ENCODE data around the gene FAM219B.

FAM219B gene

DNA sequence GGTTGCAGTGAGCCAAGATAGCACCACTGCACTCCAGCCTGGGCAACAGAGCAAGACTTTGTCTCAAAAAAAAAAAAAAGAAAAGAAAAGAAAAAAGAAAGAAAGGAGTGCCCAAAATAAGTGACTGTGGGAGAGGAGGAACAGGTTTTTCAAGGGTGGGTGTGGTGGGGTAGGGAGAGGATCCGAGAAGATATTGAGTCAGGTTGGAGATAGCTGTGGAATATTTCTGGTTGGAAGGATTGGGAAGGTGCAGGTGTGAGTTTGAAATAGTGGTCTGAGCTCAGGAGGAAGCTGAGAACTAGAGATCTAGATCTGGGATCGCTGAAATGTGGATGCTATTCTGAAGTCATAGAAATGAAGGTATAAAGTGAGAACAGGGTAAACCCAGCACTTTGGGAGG is 41.3 kb downstream of the FAM219B start:
- TF ChIP-seq CTCF (IDR thresholded peaks at IDR 0.05; ENCODE audit: insufficient read depth, low read length, poor library complexity, severe bottlenecking), result no peak
- H3K4me3 ChIP-seq (replicated peaks; ENCODE audit: low read depth, low read length), result no peak overlapping the region
- H3K27me3 ChIP-seq (replicated peaks; ENCODE audit: control insufficient read depth, insufficient read depth, low read length), result no peaks in the 10 kb centered on the region
- H3K36me3 ChIP-seq (ENCODE audit: control insufficient read depth, insufficient read depth, low read length), result peaks cover 9% of the 10 kb centered on the region
- DNase-seq (ENCODE audit: extremely low read depth, insufficient read length), result no peak

GRCh38 chr15:74864296-74864695 is 42.4 kb downstream of the FAM219B start:
- TF ChIP-seq CTCF (IDR thresholded peaks at IDR 0.05; ENCODE audit: insufficient read depth, low read length, poor library complexity, severe bottlenecking), result no peak
- no peak overlapping the region for H3K4me3 ChIP-seq (replicated peaks; ENCODE audit: low read depth, low read length)
- H3K36me3 ChIP-seq (ENCODE audit: control insufficient read depth, insufficient read depth, low read length), result peaks cover 9% of the 10 kb centered on the region
- no peaks in the 10 kb centered on the region for H3K27me3 ChIP-seq (replicated peaks; ENCODE audit: control insufficient read depth, insufficient read depth, low read length)
- DNase-seq (ENCODE audit: extremely low read depth, insufficient read length), result no peak

GRCh38 chr15:74863239-74864056 is 43.2 kb downstream of the FAM219B start:
- Histone ChIP-seq H3K27me3 (replicated peaks; ENCODE audit: control insufficient read depth, insufficient read depth, low read length) (no peaks in the 10 kb centered on the region), H3K4me3 (replicated peaks; ENCODE audit: low read depth, low read length) (no peak overlapping the region), H3K36me3 (ENCODE audit: control insufficient read depth, insufficient read depth, low read length) (peaks cover 7% of the 10 kb centered on the region)
- TF ChIP-seq CTCF (IDR thresholded peaks at IDR 0.05; ENCODE audit: insufficient read depth, low read length, poor library complexity, severe bottlenecking), result no peak
- DNase-seq (ENCODE audit: extremely low read depth, insufficient read length), result no peak

GRCh38 chr15:74858369-74858740 is 48.3 kb downstream of the FAM219B start:
- no peak for DNase-seq (ENCODE audit: extremely low read depth, insufficient read length)
- TF ChIP-seq CTCF (IDR thresholded peaks at IDR 0.05; ENCODE audit: insufficient read depth, low read length, poor library complexity, severe bottlenecking), result no peak
- H3K27me3 ChIP-seq (replicated peaks; ENCODE audit: control insufficient read depth, insufficient read depth, low read length), result no peaks in the 10 kb centered on the region
- H3K4me3 ChIP-seq (replicated peaks; ENCODE audit: low read depth, low read length), result peak overlapping the region; percentile 6
- H3K36me3 ChIP-seq (ENCODE audit: control insufficient read depth, insufficient read depth, low read length), result peaks cover 5% of the 10 kb centered on the region

GRCh38 chr15:74857671-74858368 is 48.8 kb downstream of the FAM219B start:
- Histone ChIP-seq H3K4me3 (replicated peaks; ENCODE audit: low read depth, low read length) (peak overlapping the region; percentile 12), H3K27me3 (replicated peaks; ENCODE audit: control insufficient read depth, insufficient read depth, low read length) (no peaks in the 10 kb centered on the region), H3K36me3 (ENCODE audit: control insufficient read depth, insufficient read depth, low read length) (peaks cover 11% of the 10 kb centered on the region)
- no peak for TF ChIP-seq CTCF (IDR thresholded peaks at IDR 0.05; ENCODE audit: insufficient read depth, low read length, poor library complexity, severe bottlenecking)
- peak; percentile 38 for DNase-seq (ENCODE audit: extremely low read depth, insufficient read length)

Measured in GM06990 (cell line).